SK-N-SH (cell line): ENCODE measurements around the gene USP6. TPM values are rescaled to one million over a fixed set of nuclear protein-coding genes. Genes with fewer than 3 reads are reported as not detected.

Experiments used
- CTCF ChIA-PET: fragments of 300-600, 350-600 bp; formaldehyde crosslinking; extraction: SDS; loops from one replicate; lab custom pipeline; 2021; lab: Yijun Ruan, JAX
- POLR2A ChIA-PET: fragments of 350-600 bp; sonication (Branson Sonifier 250); formaldehyde crosslinking; extraction: SDS; loops from one replicate; lab custom pipeline; 2020; ENCODE audit warnings: antibody characterized with exemption, inconsistent platforms; lab: Yijun Ruan, JAX
- DNase-seq: peaks from one replicate; pipeline ENCODE4 v3.0.0; 2012
- H2AFZ ChIP-seq: fragments of 200-600 bp; sonication (generic); 2 replicates; pipeline ENCODE4 v1.8.1; 2016; ENCODE audit warnings: antibody characterized with exemption, mild to moderate bottlenecking, low read depth
- H3F3A ChIP-seq: fragments of 200-600 bp; sonication (generic); replicated peaks from 2 replicates; pipeline ENCODE3; 2016; ENCODE audit warnings: antibody characterized with exemption, mild to moderate bottlenecking; ENCODE audit not compliant: insufficient read depth
- H3K27ac ChIP-seq, 2 experiments: fragments of 200-500 bp in 1 of 2; fragments of 200-600 bp in 1 of 2; sonication (Bioruptor generic) in 1 of 2; sonication (generic), shearing (Covaris generic) in 1 of 2; 2 replicates each; pipeline versions ENCODE4 v1.5.1 to v1.6.1; 2014 to 2016; ENCODE audit warnings: low read depth in 2 of 2, inconsistent platforms in 1 of 2, low read length in 1 of 2, mild to moderate bottlenecking in 1 of 2, mixed read lengths in 1 of 2
- H3K27me3 ChIP-seq: fragments of 200-600 bp; sonication (generic), shearing (Covaris generic); 2 replicates; pipeline ENCODE4 v1.6.1; 2016; ENCODE audit warnings: mixed run types; ENCODE audit not compliant: insufficient read depth
- H3K36me3 ChIP-seq, 2 experiments: fragments of 200-500 bp in 1 of 2; fragments of 200-600 bp in 1 of 2; sonication (Bioruptor generic) in 1 of 2; sonication (generic) in 1 of 2; replicated peaks in 1 of 2; 2 replicates each; pipeline versions ENCODE3 to v1.5.1; 2014 to 2016; ENCODE audit warnings: low read length in 1 of 2, mild to moderate bottlenecking in 1 of 2; ENCODE audit not compliant: insufficient read depth in 2 of 2, control insufficient read depth in 1 of 2
- H3K4me1 ChIP-seq, 2 experiments: fragments of 200-500 bp in 1 of 2; fragments of 200-600 bp in 1 of 2; sonication (Bioruptor generic) in 1 of 2; sonication (generic), shearing (Covaris generic) in 1 of 2; 2 replicates each; pipeline versions ENCODE4 v1.5.1 to v1.6.1; 2014 to 2016; ENCODE audit warnings: low read depth in 1 of 2, low read length in 1 of 2, mixed run types in 1 of 2; ENCODE audit not compliant: insufficient read depth in 2 of 2, control insufficient read depth in 1 of 2
- H3K4me2 ChIP-seq: fragments of 200-600 bp; sonication (generic), shearing (Covaris generic); 2 replicates; pipeline ENCODE4 v1.6.1; 2017; ENCODE audit warnings: mixed run types
- H3K4me3 ChIP-seq, 2 experiments: fragments of 200-500 bp in 1 of 2; fragments of 200-600 bp in 1 of 2; sonication (Bioruptor generic) in 1 of 2; sonication (generic), shearing (Covaris generic) in 1 of 2; 2 replicates each; pipeline versions ENCODE4 v1.5.1 to v1.8.1; 2014 to 2016; ENCODE audit warnings: low read depth in 2 of 2, inconsistent platforms in 1 of 2, low read length in 1 of 2, mild to moderate bottlenecking in 1 of 2, mixed read lengths in 1 of 2, moderate library complexity in 1 of 2
- H3K79me2 ChIP-seq: fragments of 200-600 bp; sonication (generic); 2 replicates; pipeline ENCODE4 v1.8.1; 2017; ENCODE audit warnings: mild to moderate bottlenecking; ENCODE audit not compliant: insufficient read depth
- H3K9ac ChIP-seq: fragments of 200-600 bp; sonication (generic); 2 replicates; pipeline ENCODE4 v1.6.1; 2017; ENCODE audit warnings: mixed run types
- H3K9me2 ChIP-seq: fragments of 200-600 bp; sonication (generic); 2 replicates; pipeline ENCODE4 v1.6.1; 2017; ENCODE audit warnings: mixed run types
- H3K9me3 ChIP-seq: fragments of 200-600 bp; sonication (generic); 2 replicates; pipeline ENCODE4 v1.6.1; 2017; ENCODE audit warnings: mixed run types, mild to moderate bottlenecking, moderate library complexity
- H4K20me1 ChIP-seq: fragments of 200-600 bp; sonication (generic); 2 replicates; pipeline ENCODE4 v1.6.1; 2017; ENCODE audit warnings: mild to moderate bottlenecking, mixed run types; ENCODE audit not compliant: insufficient read depth
- CHD2 ChIP-seq: fragments of 150-350 bp; IDR thresholded peaks from 2 replicates; pipeline ENCODE4 v1.6.1; 2018; ENCODE audit warnings: low read length; ENCODE audit not compliant: partially characterized antibody
- CTCF ChIP-seq: fragments of 200-600 bp; sonication (generic); IDR thresholded peaks from 2 replicates; pipeline ENCODE4 v1.6.1; 2017; ENCODE audit warnings: antibody characterized with exemption, mild to moderate bottlenecking, moderate library complexity
- EP300 ChIP-seq, 2 experiments: IDR thresholded peaks; 2 replicates each; pipeline versions ENCODE4 v1.4.0 to v1.6.1; 2012; ENCODE audit warnings: borderline replicate concordance in 1 of 2, low read depth in 1 of 2, low read length in 1 of 2
- EZH2phosphoT487 ChIP-seq: fragments of 200-600 bp; sonication (generic); IDR thresholded peaks from 2 replicates; pipeline ENCODE4 v1.6.1; 2017; ENCODE audit warnings: low read depth, mixed run types, mild to moderate bottlenecking, antibody characterized with exemption, moderate library complexity, borderline replicate concordance
- FOXM1 ChIP-seq: IDR thresholded peaks from 2 replicates; pipeline ENCODE4 v1.4.0; 2012; ENCODE audit warnings: low read depth, mild to moderate bottlenecking
- IRF3 ChIP-seq: fragments of 150-350 bp; IDR thresholded peaks from 2 replicates; pipeline ENCODE4 v1.6.1; 2016; ENCODE audit warnings: mild to moderate bottlenecking, low read depth, low read length
- MXI1 ChIP-seq: IDR thresholded peaks from 2 replicates; pipeline ENCODE4 v1.6.1; 2012; ENCODE audit warnings: mild to moderate bottlenecking, low read depth, low read length, improper control_type of control experiment
- NFIC ChIP-seq: IDR thresholded peaks from 2 replicates; pipeline ENCODE4 v1.4.0; 2012; ENCODE audit warnings: borderline replicate concordance
- NRF1 ChIP-seq: IDR thresholded peaks from 2 replicates; pipeline ENCODE4 v1.6.1; 2012; ENCODE audit warnings: low read depth, mild to moderate bottlenecking, low read length
- POLR2AphosphoS5 ChIP-seq: IDR thresholded peaks from 2 replicates; pipeline ENCODE4 v1.6.1; 2012; ENCODE audit warnings: low read depth, low read length
- RAD21 ChIP-seq: IDR thresholded peaks from 2 replicates; pipeline ENCODE4 v1.6.1; 2012; ENCODE audit warnings: mild to moderate bottlenecking, low read length
- RCOR1 ChIP-seq: fragments of 150-350 bp; IDR thresholded peaks from 2 replicates; pipeline ENCODE4 v1.6.1; 2017; ENCODE audit warnings: antibody characterized with exemption, low read length
- RFX5 ChIP-seq: IDR thresholded peaks from 2 replicates; pipeline ENCODE4 v1.6.1; 2012; ENCODE audit warnings: mild to moderate bottlenecking, improper control_type of control experiment, low read length
- TEAD4 ChIP-seq: IDR thresholded peaks from 2 replicates; pipeline ENCODE4 v1.4.0; 2012; ENCODE audit warnings: mild to moderate bottlenecking, borderline replicate concordance; ENCODE audit not compliant: insufficient read depth
- YY1 ChIP-seq: IDR thresholded peaks from 2 replicates; pipeline ENCODE4 v1.4.0; 2012; ENCODE audit warnings: low read depth, mild to moderate bottlenecking
- WGBS: methylation state at CpG from one replicate; pipeline ENCODE4 v1.1.6; 2017; ENCODE audit warnings: low lambda C conversion rate; 5-methylcytosine and 5-hydroxymethylcytosine counted together
- polyA plus RNA-seq, 3 experiments: library from polyadenylated mRNA; depleted of rRNA; stranded (reverse); fragments of >200 nt; gene quantifications; 2 replicates each; pipeline ENCODE4 v1.2.3, GENCODE V29; 2012
- TF ChIP-seq, protein P1 (sequence below): IDR thresholded peaks from 2 replicates; pipeline ENCODE4 v1.4.0; 2012; ENCODE audit warnings: low read depth, borderline replicate concordance
- TF ChIP-seq, protein P2 (sequence below): IDR thresholded peaks from 2 replicates; pipeline ENCODE4 v1.4.0; 2012; ENCODE audit warnings: low read depth
- TF ChIP-seq, protein P3 (sequence below): IDR thresholded peaks from 2 replicates; pipeline ENCODE4 v1.4.0; 2012; ENCODE audit warnings: low read depth, borderline replicate concordance

Gene USP6
- polyA plus RNA-seq, 1 of the 3 experiments (the other 2 are of a cell fraction), result not detected

DNA sequence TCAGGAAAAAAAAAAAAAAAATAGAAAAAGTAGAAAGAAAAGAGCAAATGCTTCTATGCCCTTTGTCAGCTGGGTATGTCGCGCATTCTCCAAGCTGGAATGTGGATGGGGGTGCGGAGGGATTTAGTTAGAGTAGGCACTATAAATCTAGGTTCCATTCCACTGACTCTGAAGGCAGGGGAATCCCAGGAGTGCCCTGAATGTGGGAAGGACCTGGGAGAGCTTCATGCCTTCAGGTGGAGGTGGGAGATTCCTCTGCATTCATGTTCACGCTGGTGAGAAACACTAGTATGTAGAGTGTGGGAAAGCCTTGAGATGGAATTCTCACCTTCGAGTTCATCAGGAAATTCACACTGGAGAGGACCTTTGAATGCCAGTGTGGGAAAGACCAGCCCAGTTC, 16.6 kb upstream of the USP6 start (continued):
- no peak for TF ChIP-seq CTCF
- TF ChIP-seq FOXM1, result no peak
- no peak for TF ChIP-seq MXI1
- TF ChIP-seq NRF1, result no peak
- no peak for TF ChIP-seq RCOR1
- TF ChIP-seq IRF3, result no peak
- no peak for TF ChIP-seq EP300 (IDR thresholded peaks at IDR 0.05; ENCODE audit: borderline replicate concordance in 1 of 2, low read depth in 1 of 2, low read length in 1 of 2)

DNA sequence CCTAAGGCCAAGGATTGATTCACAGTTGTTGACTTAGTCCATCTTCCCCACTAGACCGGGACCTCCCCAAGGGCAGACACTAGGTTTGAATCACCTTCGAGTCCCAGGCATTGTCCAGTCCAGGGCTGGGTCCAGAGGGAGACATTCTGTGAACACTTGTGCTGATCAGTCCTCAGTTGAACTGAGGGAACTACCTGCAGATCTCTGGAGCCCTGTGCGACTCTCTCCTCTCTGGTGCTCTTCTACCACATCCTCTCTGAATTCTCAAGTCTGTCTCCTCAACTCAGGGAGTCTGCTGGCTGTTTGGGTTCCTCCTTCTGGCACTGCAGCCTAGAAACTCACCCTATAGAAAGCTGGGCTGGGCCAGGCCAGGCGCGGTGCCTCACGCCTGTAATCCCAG, 15.0 kb upstream of the USP6 start:
- peaks cover under 1 to 2% of the 10 kb centered on the region in 2 experiments for H3K36me3 ChIP-seq
- H3K27me3 ChIP-seq, result no peaks in the 10 kb centered on the region
- H3K9me3 ChIP-seq, result peaks cover 4% of the 10 kb centered on the region
- ChIA-PET POLR2A (interaction anchor here (1.7 kb wide), 1 partner anchor 9 kb away, joined by 5 read pairs; no protein-coding TSS in a partner anchor), CTCF (no interaction called here)
- no peak overlapping the region for H3K27ac ChIP-seq
- H3K9ac ChIP-seq, result no peak overlapping the region
- no peak for DNase-seq
- no peaks in the 10 kb centered on the region for H4K20me1 ChIP-seq
- no peaks in the 10 kb centered on the region for H3K4me1 ChIP-seq
- no peaks in the 10 kb centered on the region for H3K79me2 ChIP-seq
- WGBS, result 39% methylated on average over 6 of the region's 6 CpGs
- no peak overlapping the region for H3K4me3 ChIP-seq
- TF ChIP-seq, protein P1, sequence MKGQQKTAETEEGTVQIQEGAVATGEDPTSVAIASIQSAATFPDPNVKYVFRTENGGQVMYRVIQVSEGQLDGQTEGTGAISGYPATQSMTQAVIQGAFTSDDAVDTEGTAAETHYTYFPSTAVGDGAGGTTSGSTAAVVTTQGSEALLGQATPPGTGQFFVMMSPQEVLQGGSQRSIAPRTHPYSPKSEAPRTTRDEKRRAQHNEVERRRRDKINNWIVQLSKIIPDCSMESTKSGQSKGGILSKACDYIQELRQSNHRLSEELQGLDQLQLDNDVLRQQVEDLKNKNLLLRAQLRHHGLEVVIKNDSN, result no peak
- TF ChIP-seq, protein P2, sequence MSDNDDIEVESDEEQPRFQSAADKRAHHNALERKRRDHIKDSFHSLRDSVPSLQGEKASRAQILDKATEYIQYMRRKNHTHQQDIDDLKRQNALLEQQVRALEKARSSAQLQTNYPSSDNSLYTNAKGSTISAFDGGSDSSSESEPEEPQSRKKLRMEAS, result no peak
- TF ChIP-seq POLR2AphosphoS5, result no peak
- TF ChIP-seq, protein P3, sequence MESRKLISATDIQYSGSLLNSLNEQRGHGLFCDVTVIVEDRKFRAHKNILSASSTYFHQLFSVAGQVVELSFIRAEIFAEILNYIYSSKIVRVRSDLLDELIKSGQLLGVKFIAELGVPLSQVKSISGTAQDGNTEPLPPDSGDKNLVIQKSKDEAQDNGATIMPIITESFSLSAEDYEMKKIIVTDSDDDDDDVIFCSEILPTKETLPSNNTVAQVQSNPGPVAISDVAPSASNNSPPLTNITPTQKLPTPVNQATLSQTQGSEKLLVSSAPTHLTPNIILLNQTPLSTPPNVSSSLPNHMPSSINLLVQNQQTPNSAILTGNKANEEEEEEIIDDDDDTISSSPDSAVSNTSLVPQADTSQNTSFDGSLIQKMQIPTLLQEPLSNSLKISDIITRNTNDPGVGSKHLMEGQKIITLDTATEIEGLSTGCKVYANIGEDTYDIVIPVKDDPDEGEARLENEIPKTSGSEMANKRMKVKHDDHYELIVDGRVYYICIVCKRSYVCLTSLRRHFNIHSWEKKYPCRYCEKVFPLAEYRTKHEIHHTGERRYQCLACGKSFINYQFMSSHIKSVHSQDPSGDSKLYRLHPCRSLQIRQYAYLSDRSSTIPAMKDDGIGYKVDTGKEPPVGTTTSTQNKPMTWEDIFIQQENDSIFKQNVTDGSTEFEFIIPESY, result no peak
- no peak for TF ChIP-seq EZH2phosphoT487
- TF ChIP-seq RFX5, result no peak
- no peak for TF ChIP-seq YY1
- TF ChIP-seq RAD21, result no peak
- no peak for TF ChIP-seq NRF1
- TF ChIP-seq TEAD4, result no peak
- no peak for TF ChIP-seq CHD2
- TF ChIP-seq NFIC, result no peak
- no peak overlapping the region for H2AFZ ChIP-seq
- H3K4me2 ChIP-seq, result no peak overlapping the region
- H3K9me2 ChIP-seq, result no peaks in the 10 kb centered on the region
- H3F3A ChIP-seq, result no peaks in the 10 kb centered on the region
